Measurements from ENCODE around the gene SPACDR. TPM values are rescaled to one million over a fixed set of nuclear protein-coding genes. Genes with fewer than 3 reads are reported as not detected.

Gene SPACDR
- total and polyA plus RNA-seq, 9 of the 15 experiments (the other 6 are each of a cell fraction or from before 2014, with no cell fraction given): 0.07 to 0.55 (median 0.14) TPM; not detected in 1

DNA sequence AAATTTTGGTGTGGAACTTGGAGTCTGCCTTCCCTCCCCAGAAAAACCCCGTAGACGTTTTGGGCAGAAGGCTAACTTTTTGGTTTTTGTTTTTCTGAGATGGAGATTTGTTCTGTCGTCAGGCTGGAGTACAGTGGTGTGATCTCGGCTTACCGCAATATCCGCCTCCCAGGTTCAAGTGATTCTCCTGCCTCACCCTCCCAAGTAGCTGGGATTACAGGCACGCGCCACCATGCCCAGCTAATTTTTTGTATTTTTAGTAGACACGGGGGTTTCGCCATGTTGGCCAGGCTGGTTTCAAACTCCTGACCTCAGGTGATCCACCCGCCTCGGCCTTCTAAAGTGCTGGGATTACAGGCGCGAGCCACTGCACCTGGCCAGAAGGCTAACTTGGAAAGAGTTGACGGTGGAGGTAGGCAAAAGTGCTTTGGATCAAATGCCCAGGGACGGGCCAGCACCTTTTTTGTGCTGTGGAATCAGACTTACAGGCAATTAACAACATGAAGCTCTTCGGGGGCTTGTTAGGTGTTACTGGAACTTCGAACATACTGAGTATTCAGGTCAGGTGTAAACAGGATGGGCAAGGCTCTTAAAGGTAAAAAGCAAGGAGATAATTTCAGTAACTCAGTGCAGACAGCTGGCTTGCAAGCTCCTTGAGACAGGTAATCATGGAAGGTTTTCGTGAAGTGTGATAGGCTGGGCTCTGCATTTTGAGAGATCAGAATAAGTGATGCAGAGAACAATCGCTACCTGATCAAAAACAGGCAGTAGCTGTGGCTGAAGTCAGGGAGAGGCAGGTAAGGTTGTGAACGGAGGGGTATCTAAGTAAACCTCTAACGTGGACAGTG lies 29.5 kb downstream of the SPACDR start (continued):
- TF ChIP-seq, protein P1, sequence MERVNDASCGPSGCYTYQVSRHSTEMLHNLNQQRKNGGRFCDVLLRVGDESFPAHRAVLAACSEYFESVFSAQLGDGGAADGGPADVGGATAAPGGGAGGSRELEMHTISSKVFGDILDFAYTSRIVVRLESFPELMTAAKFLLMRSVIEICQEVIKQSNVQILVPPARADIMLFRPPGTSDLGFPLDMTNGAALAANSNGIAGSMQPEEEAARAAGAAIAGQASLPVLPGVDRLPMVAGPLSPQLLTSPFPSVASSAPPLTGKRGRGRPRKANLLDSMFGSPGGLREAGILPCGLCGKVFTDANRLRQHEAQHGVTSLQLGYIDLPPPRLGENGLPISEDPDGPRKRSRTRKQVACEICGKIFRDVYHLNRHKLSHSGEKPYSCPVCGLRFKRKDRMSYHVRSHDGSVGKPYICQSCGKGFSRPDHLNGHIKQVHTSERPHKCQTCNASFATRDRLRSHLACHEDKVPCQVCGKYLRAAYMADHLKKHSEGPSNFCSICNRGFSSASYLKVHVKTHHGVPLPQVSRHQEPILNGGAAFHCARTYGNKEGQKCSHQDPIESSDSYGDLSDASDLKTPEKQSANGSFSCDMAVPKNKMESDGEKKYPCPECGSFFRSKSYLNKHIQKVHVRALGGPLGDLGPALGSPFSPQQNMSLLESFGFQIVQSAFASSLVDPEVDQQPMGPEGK (CRISPR knock-in tag; IDR thresholded peaks at IDR 0.05; ENCODE audit: borderline replicate concordance): 0 out of 2 replicates have a peak, but pooled peaks have one; percentile 13
- TF ChIP-seq, protein P2, sequence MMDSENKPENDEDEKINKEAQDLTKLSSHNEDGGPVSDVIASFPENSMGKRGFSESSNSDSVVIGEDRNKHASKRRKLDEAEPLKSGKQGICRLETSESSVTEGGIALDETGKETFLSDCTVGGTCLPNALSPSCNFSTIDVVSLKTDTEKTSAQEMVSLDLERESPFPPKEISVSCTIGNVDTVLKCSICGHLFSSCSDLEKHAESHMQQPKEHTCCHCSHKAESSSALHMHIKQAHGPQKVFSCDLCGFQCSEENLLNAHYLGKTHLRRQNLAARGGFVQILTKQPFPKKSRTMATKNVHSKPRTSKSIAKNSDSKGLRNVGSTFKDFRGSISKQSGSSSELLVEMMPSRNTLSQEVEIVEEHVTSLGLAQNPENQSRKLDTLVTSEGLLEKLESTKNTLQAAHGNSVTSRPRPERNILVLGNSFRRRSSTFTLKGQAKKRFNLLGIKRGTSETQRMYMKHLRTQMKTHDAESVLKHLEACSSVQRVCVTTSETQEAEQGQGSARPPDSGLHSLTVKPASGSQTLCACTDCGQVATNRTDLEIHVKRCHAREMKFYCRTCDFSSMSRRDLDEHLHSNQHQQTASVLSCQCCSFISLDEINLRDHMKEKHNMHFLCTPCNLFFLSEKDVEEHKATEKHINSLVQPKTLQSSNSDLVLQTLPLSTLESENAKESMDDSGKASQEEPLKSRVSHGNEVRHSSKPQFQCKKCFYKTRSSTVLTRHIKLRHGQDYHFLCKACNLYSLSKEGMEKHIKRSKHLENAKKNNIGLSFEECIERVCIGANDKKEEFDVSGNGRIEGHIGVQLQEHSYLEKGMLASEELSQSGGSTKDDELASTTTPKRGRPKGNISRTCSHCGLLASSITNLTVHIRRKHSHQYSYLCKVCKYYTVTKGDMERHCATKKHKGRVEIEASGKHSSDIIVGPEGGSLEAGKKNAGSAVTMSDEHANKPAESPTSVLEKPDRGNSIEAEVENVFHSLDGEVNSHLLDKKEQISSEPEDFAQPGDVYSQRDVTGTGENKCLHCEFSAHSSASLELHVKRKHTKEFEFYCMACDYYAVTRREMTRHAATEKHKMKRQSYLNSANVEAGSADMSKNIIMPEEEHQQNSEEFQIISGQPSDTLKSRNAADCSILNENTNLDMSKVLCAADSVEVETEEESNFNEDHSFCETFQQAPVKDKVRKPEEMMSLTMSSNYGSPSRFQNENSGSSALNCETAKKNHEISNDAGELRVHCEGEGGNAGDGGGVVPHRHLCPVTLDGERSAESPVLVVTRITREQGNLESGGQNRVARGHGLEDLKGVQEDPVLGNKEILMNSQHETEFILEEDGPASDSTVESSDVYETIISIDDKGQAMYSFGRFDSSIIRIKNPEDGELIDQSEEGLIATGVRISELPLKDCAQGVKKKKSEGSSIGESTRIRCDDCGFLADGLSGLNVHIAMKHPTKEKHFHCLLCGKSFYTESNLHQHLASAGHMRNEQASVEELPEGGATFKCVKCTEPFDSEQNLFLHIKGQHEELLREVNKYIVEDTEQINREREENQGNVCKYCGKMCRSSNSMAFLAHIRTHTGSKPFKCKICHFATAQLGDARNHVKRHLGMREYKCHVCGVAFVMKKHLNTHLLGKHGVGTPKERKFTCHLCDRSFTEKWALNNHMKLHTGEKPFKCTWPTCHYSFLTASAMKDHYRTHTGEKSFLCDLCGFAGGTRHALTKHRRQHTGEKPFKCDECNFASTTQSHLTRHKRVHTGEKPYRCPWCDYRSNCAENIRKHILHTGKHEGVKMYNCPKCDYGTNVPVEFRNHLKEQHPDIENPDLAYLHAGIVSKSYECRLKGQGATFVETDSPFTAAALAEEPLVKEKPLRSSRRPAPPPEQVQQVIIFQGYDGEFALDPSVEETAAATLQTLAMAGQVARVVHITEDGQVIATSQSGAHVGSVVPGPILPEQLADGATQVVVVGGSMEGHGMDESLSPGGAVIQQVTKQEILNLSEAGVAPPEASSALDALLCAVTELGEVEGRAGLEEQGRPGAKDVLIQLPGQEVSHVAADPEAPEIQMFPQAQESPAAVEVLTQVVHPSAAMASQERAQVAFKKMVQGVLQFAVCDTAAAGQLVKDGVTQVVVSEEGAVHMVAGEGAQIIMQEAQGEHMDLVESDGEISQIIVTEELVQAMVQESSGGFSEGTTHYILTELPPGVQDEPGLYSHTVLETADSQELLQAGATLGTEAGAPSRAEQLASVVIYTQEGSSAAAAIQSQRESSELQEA (IDR thresholded peaks at IDR 0.05; ENCODE audit: low read depth): no peak
- TF ChIP-seq ZNF644 (tag; IDR thresholded peaks at IDR 0.05; ENCODE audit: low read depth): no peak
- no peak for TF ChIP-seq ILK (tag; IDR thresholded peaks at IDR 0.05; ENCODE audit: borderline replicate concordance, low read depth)
- TF ChIP-seq, protein P3, sequence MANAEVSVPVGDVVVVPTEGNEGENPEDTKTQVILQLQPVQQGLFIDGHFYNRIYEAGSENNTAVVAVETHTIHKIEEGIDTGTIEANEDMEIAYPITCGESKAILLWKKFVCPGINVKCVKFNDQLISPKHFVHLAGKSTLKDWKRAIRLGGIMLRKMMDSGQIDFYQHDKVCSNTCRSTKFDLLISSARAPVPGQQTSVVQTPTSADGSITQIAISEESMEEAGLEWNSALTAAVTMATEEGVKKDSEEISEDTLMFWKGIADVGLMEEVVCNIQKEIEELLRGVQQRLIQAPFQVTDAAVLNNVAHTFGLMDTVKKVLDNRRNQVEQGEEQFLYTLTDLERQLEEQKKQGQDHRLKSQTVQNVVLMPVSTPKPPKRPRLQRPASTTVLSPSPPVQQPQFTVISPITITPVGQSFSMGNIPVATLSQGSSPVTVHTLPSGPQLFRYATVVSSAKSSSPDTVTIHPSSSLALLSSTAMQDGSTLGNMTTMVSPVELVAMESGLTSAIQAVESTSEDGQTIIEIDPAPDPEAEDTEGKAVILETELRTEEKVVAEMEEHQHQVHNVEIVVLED (CRISPR knock-in tag; IDR thresholded peaks at IDR 0.05): no peak
- TF ChIP-seq, protein P4, sequence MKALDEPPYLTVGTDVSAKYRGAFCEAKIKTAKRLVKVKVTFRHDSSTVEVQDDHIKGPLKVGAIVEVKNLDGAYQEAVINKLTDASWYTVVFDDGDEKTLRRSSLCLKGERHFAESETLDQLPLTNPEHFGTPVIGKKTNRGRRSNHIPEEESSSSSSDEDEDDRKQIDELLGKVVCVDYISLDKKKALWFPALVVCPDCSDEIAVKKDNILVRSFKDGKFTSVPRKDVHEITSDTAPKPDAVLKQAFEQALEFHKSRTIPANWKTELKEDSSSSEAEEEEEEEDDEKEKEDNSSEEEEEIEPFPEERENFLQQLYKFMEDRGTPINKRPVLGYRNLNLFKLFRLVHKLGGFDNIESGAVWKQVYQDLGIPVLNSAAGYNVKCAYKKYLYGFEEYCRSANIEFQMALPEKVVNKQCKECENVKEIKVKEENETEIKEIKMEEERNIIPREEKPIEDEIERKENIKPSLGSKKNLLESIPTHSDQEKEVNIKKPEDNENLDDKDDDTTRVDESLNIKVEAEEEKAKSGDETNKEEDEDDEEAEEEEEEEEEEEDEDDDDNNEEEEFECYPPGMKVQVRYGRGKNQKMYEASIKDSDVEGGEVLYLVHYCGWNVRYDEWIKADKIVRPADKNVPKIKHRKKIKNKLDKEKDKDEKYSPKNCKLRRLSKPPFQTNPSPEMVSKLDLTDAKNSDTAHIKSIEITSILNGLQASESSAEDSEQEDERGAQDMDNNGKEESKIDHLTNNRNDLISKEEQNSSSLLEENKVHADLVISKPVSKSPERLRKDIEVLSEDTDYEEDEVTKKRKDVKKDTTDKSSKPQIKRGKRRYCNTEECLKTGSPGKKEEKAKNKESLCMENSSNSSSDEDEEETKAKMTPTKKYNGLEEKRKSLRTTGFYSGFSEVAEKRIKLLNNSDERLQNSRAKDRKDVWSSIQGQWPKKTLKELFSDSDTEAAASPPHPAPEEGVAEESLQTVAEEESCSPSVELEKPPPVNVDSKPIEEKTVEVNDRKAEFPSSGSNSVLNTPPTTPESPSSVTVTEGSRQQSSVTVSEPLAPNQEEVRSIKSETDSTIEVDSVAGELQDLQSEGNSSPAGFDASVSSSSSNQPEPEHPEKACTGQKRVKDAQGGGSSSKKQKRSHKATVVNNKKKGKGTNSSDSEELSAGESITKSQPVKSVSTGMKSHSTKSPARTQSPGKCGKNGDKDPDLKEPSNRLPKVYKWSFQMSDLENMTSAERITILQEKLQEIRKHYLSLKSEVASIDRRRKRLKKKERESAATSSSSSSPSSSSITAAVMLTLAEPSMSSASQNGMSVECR (CRISPR knock-in tag; IDR thresholded peaks at IDR 0.05): 0 out of 2 replicates have a peak, but pooled peaks have one; percentile 28
- TF ChIP-seq SMAD3 (CRISPR knock-in tag; conservative IDR thresholded peaks at IDR 0.05): 0 out of 2 replicates have a peak, but pooled peaks have one; percentile 7
- no peak for TF ChIP-seq ZNF561 (CRISPR knock-in tag; conservative IDR thresholded peaks at IDR 0.05)
- no peak for TF ChIP-seq CREM (IDR thresholded peaks at IDR 0.05; ENCODE audit: low read depth)

All from K562 (cell line).